WERI-Rb-1 (cell line): ENCODE results near the gene WFIKKN2.

Experiments used
- DNase-seq: peaks from one replicate; pipeline ENCODE4 v3.0.0-alpha.2; 2020
- H3K27ac ChIP-seq: fragments of 250-450 bp; sonication (Bioruptor Pico); 2 replicates; pipeline ENCODE4 v1.5.1; 2020; ENCODE audit warnings: mild to moderate bottlenecking, moderate library complexity
- H3K27me3 ChIP-seq: fragments of 250-450 bp; sonication (Bioruptor Pico); 2 replicates; pipeline ENCODE4 v1.5.1; 2021; ENCODE audit warnings: mild to moderate bottlenecking, low read depth, moderate library complexity; ENCODE audit not compliant: insufficient read depth, severe bottlenecking
- H3K36me3 ChIP-seq: fragments of 250-450 bp; sonication (Bioruptor Pico); 2 replicates; pipeline ENCODE4 v1.5.1; 2020; ENCODE audit warnings: mild to moderate bottlenecking, moderate library complexity
- H3K4me3 ChIP-seq: 2 replicates; pipeline ENCODE4 v1.5.1; 2011; ENCODE audit warnings: low read depth, mild to moderate bottlenecking, control low read depth, low read length
- H3K9me3 ChIP-seq: fragments of 250-450 bp; sonication (Bioruptor Pico); 2 replicates; pipeline ENCODE4 v1.5.1; 2021; ENCODE audit warnings: mild to moderate bottlenecking, moderate library complexity; ENCODE audit not compliant: severe bottlenecking
- CTCF ChIP-seq: IDR thresholded peaks from 2 replicates; pipeline ENCODE4 v1.5.1; 2011; ENCODE audit warnings: low read depth, mild to moderate bottlenecking, control low read depth, inconsistent platforms, low read length

The WFIKKN2 gene

GRCh38 chr17:50866261-50866949 is 31.0 kb downstream of the WFIKKN2 start, which contains the start of gene TOB1:
TOB1 (minus strand) TSS chr17:50866354; CDS start chr17:50864017, 2,337 bp downstream.
- Histone ChIP-seq H3K27me3 (no peaks in the 10 kb centered on the region), H3K9me3 (no peaks in the 10 kb centered on the region), H3K4me3 (peak within 1 kb of the TSS; percentile 96), H3K36me3 (peaks cover 37% of the 10 kb centered on the region), H3K27ac (peak within 1 kb of the TSS; percentile 94)
- peak; percentile 99 for DNase-seq
- no peak for TF ChIP-seq CTCF

GRCh38 chr17:50866950-50867362 is 31.6 kb downstream of the WFIKKN2 start:
- Histone ChIP-seq H3K4me3 (peak overlapping the region; percentile 66), H3K27ac (peak overlapping the region; percentile 94), H3K27me3 (no peaks in the 10 kb centered on the region), H3K36me3 (peaks cover 32% of the 10 kb centered on the region), H3K9me3 (no peaks in the 10 kb centered on the region)
- peak; percentile 76 for DNase-seq
- no peak for TF ChIP-seq CTCF

- Histone ChIP-seq H3K36me3 (peaks cover 26% of the 10 kb centered on the region), H3K27me3 (no peaks in the 10 kb centered on the region), H3K9me3 (no peaks in the 10 kb centered on the region), H3K27ac (peak overlapping the region; percentile 94), H3K4me3 (peak overlapping the region; percentile 66)
- TF ChIP-seq CTCF = no peak
- peak; percentile 98 for DNase-seq
These were observed 32.2 kb downstream of the WFIKKN2 start for GRCh38 chr17:50867363-50868139.

GRCh38 chr17:50868140-50868438 is 32.7 kb downstream of the WFIKKN2 start:
- no peak for TF ChIP-seq CTCF
- DNase-seq = no peak
- peak overlapping the region; percentile 66 for H3K4me3 ChIP-seq
- peaks cover 21% of the 10 kb centered on the region for H3K36me3 ChIP-seq
- no peaks in the 10 kb centered on the region for H3K27me3 ChIP-seq
- H3K27ac ChIP-seq = peak overlapping the region; percentile 94
- H3K9me3 ChIP-seq = no peaks in the 10 kb centered on the region

GRCh38 chr17:50868602-50869001 is 33.2 kb downstream of the WFIKKN2 start:
- Histone ChIP-seq H3K27ac (no peak overlapping the region; the same call in 1 of the 2 replicates), H3K36me3 (peaks cover 15% of the 10 kb centered on the region), H3K9me3 (no peaks in the 10 kb centered on the region), H3K27me3 (no peaks in the 10 kb centered on the region), H3K4me3 (no peak overlapping the region)
- no peak for TF ChIP-seq CTCF
- no peak for DNase-seq
